ENCODE data around the gene CYP19A1. TPM values are rescaled to one million over a fixed set of nuclear protein-coding genes. Genes with fewer than 3 reads are reported as not detected.

Gene CYP19A1
- total RNA-seq, 2 experiments from 2014 or later, result not detected

DNA sequence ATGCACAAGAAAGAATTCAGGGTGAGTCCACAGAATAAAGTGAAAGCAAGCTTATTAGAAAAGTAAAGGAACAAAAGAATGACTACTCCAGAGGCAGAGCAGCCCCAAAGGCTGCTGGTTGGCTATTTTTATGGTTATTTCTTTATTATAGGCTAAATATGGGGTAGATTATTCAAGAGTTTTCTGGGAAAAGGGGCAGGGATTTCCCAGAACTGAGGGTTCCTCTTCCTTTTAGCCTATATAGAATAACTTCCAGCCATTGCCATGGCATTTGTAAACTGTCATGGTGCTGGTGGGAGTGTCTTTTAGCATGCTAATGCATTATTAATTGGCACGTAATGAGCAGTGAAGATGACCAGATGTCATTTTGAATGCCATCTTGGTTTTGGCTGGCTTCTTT, 16.7 kb upstream of the CYP19A1 start:
- intact Hi-C loops (cut with micrococcal nuclease), result no loop called here
- Mint-ChIP-seq H3K4me1 (ENCODE audit: low read depth) (no peaks in the 10 kb centered on the region), H3K36me3 (no peaks in the 10 kb centered on the region), H3K27ac (no peak overlapping the region), H3K9me3 (no peaks in the 10 kb centered on the region), H3K27me3 (peaks cover 5% of the 10 kb centered on the region), H3K4me3 (no peak overlapping the region)
- POLR2A ChIA-PET, result no interaction called here
- no peak for DNase-seq
- CTCF ChIA-PET, result no interaction called here

DNA sequence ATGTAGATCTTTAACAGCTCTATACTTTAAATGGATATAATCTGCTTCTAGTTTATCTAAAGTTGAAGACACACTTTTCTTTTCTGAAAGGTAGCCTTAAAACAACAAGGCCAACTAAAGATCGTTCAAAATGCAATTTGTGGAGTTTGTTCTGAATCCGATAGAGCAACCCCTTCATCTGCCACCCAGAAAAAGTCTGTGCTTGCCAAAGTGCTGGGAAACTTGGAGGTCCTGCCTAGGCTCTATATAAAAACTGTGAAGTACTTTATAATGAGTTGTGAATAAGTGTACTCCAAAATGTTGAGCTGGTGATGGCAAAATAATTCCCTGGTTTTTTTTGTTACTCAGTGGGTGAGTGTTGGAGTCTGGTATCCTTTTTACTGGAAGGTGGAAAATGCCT, 15.6 kb upstream of the CYP19A1 start:
- ChIA-PET CTCF (interaction anchor here (1.0 kb wide), 1 partner anchor 191 kb away, joined by 4 read pairs; no protein-coding TSS in a partner anchor), POLR2A (no interaction called here)
- no peak overlapping the region for H3K4me3 Mint-ChIP-seq
- no peaks in the 10 kb centered on the region for H3K9me3 Mint-ChIP-seq
- intact Hi-C loops (cut with micrococcal nuclease), result no loop called here
- no peak for DNase-seq
- H3K4me1 Mint-ChIP-seq (ENCODE audit: low read depth), result no peaks in the 10 kb centered on the region
- no peak overlapping the region for H3K27ac Mint-ChIP-seq
- H3K36me3 Mint-ChIP-seq, result no peaks in the 10 kb centered on the region
- peaks cover 5% of the 10 kb centered on the region for H3K27me3 Mint-ChIP-seq

DNA sequence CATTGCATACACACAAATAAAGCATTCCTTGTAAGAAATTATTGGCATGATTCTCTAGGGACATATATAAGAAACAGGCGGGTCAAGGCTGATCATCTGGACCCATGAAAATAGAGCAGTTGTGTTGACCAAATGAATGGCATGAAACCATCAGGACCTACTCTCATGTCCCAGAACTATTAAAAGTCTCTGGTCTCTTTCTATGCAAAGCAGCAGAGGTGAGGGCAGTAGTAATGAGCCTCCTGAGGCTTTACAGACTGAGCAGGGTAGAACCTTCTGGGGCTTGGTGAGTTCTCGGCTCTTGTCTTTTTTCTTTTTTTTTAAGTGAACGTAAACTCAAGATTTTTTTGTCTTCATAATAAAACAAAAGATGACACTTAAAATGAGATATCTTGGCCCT, 12.3 kb upstream of the CYP19A1 start:
- Mint-ChIP-seq H3K27ac (no peak overlapping the region), H3K4me3 (no peak overlapping the region), H3K9me3 (no peaks in the 10 kb centered on the region), H3K27me3 (peaks cover 5% of the 10 kb centered on the region), H3K36me3 (no peaks in the 10 kb centered on the region), H3K4me1 (ENCODE audit: low read depth) (no peaks in the 10 kb centered on the region)
- POLR2A ChIA-PET, result no interaction called here
- CTCF ChIA-PET, result no interaction called here
- no peak for DNase-seq
- intact Hi-C loops (cut with micrococcal nuclease), result no loop called here

DNA sequence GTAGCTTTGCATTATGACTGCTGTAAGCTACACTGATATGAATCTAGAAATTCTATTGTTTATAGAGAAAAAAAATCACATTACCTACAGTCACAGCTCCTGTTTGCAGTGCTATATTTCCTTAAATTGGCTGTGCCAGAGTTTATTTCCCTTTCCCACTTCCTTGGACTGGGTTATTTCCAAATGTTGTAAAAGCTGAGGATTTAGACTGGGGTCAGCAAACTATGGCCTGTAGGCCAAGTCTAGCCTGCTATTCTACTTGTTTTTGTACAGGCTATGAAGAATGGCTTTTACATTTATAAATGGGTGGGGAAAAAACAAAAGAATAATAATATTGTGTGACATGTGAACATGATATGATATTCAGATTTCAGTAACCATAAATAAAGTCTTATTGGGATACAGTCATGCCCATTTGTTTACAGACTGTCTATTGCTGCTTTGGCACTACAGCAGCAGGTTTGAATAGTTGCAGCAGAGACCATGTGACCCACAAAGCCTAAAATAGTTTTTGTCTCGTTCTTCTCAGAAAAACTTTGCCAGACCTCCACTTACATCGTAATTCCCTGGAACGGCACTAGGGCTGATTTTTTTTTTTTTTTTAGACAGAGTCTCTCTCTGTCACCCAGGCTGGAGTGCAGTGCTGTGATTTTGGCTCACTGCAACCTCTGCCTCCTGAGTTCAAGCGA, 10.9 kb upstream of the CYP19A1 start:
- H3K27ac Mint-ChIP-seq, result no peak overlapping the region
- intact Hi-C loops (cut with micrococcal nuclease), result no loop called here
- no peak overlapping the region for H3K4me3 Mint-ChIP-seq
- DNase-seq, result no peak
- ChIA-PET CTCF (no interaction called here), POLR2A (no interaction called here)
- H3K36me3 Mint-ChIP-seq, result no peaks in the 10 kb centered on the region
- no peaks in the 10 kb centered on the region for H3K9me3 Mint-ChIP-seq
- H3K4me1 Mint-ChIP-seq (ENCODE audit: low read depth), result no peaks in the 10 kb centered on the region
- peaks cover 5% of the 10 kb centered on the region for H3K27me3 Mint-ChIP-seq

DNA sequence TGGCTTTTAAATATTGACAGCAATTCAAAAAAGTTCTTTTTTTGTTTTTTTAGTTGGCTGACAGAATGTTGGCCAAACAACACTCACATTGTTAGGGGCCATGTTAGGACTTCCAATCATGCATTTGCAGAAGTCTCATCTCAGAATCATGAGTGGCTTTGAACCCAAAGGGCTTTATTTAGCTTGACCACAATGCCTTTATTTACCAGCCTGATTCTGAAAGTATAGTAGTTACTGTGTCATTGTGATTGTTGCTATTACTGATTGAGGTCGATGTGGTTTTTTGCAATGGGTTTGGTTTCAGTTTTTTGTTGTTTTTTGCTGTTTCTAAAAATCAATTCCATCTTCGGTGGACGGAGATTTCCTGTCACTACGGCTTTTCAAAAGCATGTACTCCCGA, 10.3 kb upstream of the CYP19A1 start:
- no peaks in the 10 kb centered on the region for H3K9me3 Mint-ChIP-seq
- ChIA-PET CTCF (no interaction called here), POLR2A (no interaction called here)
- H3K27ac Mint-ChIP-seq, result no peak overlapping the region
- H3K4me1 Mint-ChIP-seq (ENCODE audit: low read depth), result no peaks in the 10 kb centered on the region
- no peak for DNase-seq
- H3K4me3 Mint-ChIP-seq, result no peak overlapping the region
- intact Hi-C loops (cut with micrococcal nuclease), result no loop called here
- H3K36me3 Mint-ChIP-seq, result no peaks in the 10 kb centered on the region
- H3K27me3 Mint-ChIP-seq, result peaks cover 5% of the 10 kb centered on the region

DNA sequence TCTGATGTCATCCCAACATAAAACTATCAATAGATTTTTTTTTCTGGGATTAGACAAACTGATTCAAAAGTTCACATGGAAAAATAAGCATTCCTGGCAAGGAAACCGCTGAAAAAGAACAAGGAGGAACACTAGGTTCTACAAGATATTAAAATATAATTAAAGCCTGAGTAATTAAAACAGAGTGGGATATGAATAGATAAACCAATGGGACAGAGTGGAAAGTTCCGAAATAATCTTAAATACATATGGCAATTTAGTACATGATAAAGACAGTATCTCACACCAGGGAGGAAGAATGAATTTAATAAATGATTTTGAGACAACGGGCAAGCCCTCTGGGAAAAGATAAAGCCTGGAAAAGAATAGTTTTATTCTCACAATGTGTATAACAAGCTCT, 7.7 kb upstream of the CYP19A1 start:
- H3K27me3 Mint-ChIP-seq, result peaks cover 7% of the 10 kb centered on the region
- ChIA-PET POLR2A (no interaction called here), CTCF (no interaction called here)
- H3K36me3 Mint-ChIP-seq, result no peaks in the 10 kb centered on the region
- no peaks in the 10 kb centered on the region for H3K4me1 Mint-ChIP-seq (ENCODE audit: low read depth)
- H3K4me3 Mint-ChIP-seq, result no peak overlapping the region
- no peak for DNase-seq
- intact Hi-C loops (cut with micrococcal nuclease), result no loop called here
- H3K27ac Mint-ChIP-seq, result no peak overlapping the region
- no peaks in the 10 kb centered on the region for H3K9me3 Mint-ChIP-seq

DNA sequence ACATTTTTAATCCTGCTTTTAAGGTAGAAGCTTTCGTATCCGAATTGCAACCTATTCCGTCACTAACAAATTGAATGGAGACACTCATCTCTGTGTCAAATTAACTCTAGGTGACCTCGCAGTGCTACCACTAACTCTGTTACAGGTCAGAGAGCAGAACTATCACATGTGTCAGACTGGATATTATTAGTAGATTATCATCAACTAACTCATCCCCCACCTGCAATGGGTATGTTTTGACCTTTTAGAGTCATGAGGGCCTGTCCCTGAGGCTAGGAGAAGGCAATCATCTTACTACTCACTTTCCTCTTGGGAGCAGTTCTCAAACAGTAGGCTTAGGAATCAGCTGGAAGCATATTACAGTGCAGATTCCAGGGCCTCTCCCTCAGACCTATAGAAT, 5.1 kb upstream of the CYP19A1 start:
- peaks cover 14% of the 10 kb centered on the region for H3K27me3 Mint-ChIP-seq
- ChIA-PET POLR2A (no interaction called here), CTCF (no interaction called here)
- no peaks in the 10 kb centered on the region for H3K9me3 Mint-ChIP-seq
- H3K4me3 Mint-ChIP-seq, result no peak overlapping the region
- H3K36me3 Mint-ChIP-seq, result no peaks in the 10 kb centered on the region
- no peak for DNase-seq
- no peaks in the 10 kb centered on the region for H3K4me1 Mint-ChIP-seq (ENCODE audit: low read depth)
- H3K27ac Mint-ChIP-seq, result no peak overlapping the region
- intact Hi-C loops (cut with micrococcal nuclease), result no loop called here

DNA sequence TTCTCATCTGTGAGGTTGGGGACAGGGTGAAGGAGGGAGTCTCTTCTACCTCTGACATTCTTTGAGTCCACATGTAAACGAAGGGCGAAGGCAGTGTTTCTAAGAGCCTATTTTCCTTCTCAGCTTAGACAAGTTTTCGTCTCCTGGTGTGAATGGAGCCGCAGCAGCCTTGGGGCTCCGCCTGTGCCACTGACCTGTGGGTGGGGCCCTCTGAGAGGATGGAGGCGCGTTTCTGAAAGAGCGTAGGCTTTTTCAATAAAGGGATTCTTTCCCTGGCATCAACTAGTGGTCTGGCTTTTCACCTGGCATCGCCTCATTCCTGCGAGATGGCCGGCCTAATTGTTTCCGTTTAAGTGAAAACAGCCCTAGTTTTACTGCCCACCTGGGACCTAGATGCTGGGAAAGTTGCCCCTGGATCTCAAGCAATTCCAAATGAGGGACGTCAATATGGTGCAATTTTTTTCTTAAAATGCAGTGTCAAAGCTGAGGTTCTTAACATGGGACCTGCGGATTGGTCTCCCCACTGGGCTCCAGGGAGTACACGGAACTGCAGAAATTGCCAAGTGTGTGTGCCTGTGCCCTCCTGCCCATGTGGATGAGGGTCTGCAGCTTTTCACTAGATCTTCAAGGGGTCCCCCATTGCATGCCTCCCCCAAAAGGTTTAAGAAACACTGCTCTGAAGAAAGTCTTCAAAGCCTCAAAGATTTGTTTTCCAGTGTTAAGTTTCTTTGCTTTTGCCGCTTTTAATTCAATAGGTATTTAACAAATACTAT, 4.0 kb upstream of the CYP19A1 start:
- no peak for DNase-seq
- Mint-ChIP-seq H3K27ac (no peak overlapping the region), H3K4me3 (no peak overlapping the region), H3K27me3 (peaks cover 14% of the 10 kb centered on the region), H3K36me3 (no peaks in the 10 kb centered on the region), H3K9me3 (no peaks in the 10 kb centered on the region), H3K4me1 (ENCODE audit: low read depth) (no peaks in the 10 kb centered on the region)
- CTCF ChIA-PET, result no interaction called here
- POLR2A ChIA-PET, result no interaction called here
- intact Hi-C loops (cut with micrococcal nuclease), result no loop called here

DNA sequence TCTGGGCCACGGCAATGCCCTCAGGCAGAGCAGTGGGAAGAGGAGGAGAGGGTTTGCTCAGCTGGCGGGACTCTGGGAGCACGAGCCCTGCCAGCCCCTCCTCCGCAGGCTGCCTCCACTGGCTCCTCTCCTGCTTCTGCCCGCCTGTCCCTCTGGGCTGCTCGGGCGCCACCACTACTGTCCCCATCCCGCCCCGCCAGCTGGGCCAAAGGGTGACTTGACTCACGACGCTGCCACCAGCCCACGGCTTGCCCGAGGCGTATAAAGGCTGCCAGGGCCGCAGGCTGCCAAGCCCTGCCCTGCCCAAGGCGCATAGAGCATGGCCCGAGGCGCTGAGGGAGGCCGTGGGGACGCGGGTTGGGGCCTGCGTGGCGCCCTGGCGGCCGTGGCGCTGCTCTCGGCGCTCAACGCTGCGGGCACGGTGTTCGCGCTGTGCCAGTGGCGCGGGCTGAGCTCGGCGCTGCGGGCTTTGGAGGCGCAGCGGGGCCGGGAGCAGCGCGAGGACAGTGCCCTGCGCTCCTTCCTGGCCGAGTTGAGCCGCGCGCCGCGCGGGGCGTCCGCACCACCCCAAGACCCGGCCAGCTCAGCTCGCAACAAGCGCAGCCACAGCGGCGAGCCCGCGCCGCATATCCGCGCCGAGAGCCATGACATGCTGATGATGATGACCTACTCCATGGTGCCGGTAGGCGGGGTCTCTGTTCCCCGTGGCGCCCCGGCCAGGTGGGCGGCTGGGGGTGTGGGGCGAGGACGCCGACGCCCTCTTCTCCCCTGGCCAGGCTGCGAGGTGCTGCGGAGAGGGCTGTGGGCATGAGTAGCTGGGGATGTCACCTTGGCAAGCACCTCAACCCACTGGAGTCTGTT, 3.2 kb upstream of the CYP19A1 start, which contains the start of gene GLDN:
TSS of gene GLDN (plus strand) at position 290 of the 861 bp plus-strand sequence. CDS start at position 320, 30 bp downstream.
- no peak within 1 kb of the TSS for H3K27ac Mint-ChIP-seq
- H3K4me3 Mint-ChIP-seq, result no peak within 1 kb of the TSS
- DNase-seq, result no peak
- no peaks in the 10 kb centered on the region for H3K4me1 Mint-ChIP-seq (ENCODE audit: low read depth)
- no peaks in the 10 kb centered on the region for H3K36me3 Mint-ChIP-seq
- intact Hi-C loops (cut with micrococcal nuclease), result no loop called here
- POLR2A ChIA-PET, result no interaction called here
- H3K27me3 Mint-ChIP-seq, result peaks cover 14% of the 10 kb centered on the region
- H3K9me3 Mint-ChIP-seq, result no peaks in the 10 kb centered on the region
- CTCF ChIA-PET, result no interaction called here

DNA sequence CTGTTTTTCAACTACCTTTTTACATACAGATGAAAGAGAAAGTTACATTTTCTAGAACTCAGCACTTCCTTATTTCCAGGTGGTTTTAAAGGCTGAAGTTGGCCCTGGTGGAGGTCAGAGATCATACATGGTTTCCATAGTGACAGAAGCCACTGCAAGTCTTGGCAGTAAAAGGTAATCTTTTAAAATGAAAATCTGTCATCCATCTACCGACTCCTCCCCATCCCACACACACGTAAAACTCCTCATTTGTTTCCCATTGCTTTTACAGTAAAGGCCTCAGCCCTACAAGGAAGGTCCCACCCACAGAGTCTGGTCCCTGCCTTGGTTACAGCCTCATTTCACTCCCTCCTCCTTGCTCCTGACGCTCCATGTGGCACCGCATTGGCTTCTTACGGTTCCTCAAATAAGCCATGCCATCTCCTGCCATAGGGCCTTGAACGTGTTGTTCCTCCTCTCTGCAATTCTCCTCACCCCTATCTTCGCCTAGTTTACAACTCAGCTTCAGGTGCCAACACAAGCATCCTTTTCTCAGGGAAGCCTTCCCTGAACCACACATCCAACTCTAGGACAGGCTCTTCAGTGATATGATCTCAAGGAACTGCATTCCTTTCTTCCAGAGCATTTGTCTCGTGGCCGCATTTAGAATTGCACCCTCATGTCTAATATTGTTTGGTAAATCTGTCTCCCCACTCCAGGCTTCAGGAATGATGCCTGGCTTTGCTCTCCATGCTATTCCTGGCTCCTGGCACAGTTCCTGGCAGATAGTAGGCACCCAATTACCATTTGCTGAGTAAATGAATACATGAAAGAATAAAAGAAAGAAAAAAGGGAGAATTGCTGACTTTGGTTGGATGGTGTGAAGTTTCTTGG, 2.6 kb downstream of the CYP19A1 start:
- intact Hi-C loops (cut with micrococcal nuclease), result no loop called here
- Mint-ChIP-seq H3K4me3 (no peak overlapping the region), H3K36me3 (no peaks in the 10 kb centered on the region), H3K27ac (no peak overlapping the region), H3K27me3 (peaks cover 7% of the 10 kb centered on the region), H3K4me1 (ENCODE audit: low read depth) (no peaks in the 10 kb centered on the region), H3K9me3 (no peaks in the 10 kb centered on the region)
- CTCF ChIA-PET, result no interaction called here
- no peak for DNase-seq
- POLR2A ChIA-PET, result no interaction called here

DNA sequence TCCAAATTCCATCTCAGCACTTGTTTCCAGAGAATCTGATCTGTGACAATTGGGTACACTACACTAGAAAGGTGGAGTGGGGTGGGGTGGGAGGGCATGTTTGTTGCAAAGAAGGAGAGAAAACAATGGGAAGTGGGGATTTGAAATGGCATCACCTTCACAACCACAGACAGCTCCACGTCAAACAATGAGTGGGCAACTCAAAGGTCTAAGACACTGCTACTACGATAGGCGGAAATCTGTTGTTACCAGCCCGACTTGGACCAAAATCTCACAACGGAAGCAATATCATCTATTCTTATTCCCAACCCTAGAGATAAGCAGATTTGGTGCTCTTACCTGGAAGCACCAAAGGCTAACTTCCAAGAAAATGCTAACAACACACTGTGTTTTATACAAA, 3.3 kb downstream of the CYP19A1 start:
- intact Hi-C loops (cut with micrococcal nuclease), result no loop called here
- DNase-seq, result no peak
- Mint-ChIP-seq H3K4me1 (ENCODE audit: low read depth) (no peaks in the 10 kb centered on the region), H3K9me3 (no peaks in the 10 kb centered on the region), H3K4me3 (no peak overlapping the region), H3K27me3 (peaks cover 2% of the 10 kb centered on the region), H3K36me3 (no peaks in the 10 kb centered on the region), H3K27ac (no peak overlapping the region)
- POLR2A ChIA-PET, result no interaction called here
- CTCF ChIA-PET, result no interaction called here

DNA sequence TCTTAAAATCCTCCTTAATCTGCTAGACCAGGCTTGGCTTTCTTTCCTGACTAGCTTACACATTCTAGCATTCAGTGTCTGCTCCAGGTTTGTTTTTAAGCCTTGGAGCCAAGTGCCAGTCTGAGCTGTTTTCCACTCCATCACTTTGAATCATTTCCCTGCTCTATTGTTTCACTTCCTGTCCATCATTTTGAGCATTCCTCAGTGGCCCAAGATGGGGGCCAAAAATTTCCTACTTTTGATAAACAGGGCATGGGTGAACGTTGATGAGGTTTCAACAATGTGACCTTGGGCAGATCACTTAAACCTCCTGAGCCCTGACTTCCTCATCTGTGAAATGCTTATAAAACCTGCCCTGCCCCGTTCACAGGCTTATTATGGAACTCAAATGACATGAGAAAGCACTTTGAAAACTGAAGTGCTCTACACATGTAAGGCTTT, 4.4 kb downstream of the CYP19A1 start:
- CTCF ChIA-PET, result interaction anchor here (0.6 kb wide), 1 partner anchor 104 kb away, joined by 4 read pairs; no protein-coding TSS in a partner anchor
- no peak for DNase-seq
- Mint-ChIP-seq H3K27me3 (no peaks in the 10 kb centered on the region), H3K4me1 (ENCODE audit: low read depth) (no peaks in the 10 kb centered on the region), H3K36me3 (no peaks in the 10 kb centered on the region), H3K27ac (no peak overlapping the region), H3K4me3 (no peak overlapping the region), H3K9me3 (no peaks in the 10 kb centered on the region)
- intact Hi-C loops (cut with micrococcal nuclease), result no loop called here
- POLR2A ChIA-PET, result no interaction called here
